Heart left ventricle (tissue), 16 donors: ENCODE measurements around the gene PPP1R14C. TPM values are rescaled to one million over a fixed set of nuclear protein-coding genes. Genes with fewer than 3 reads are reported as not detected.

ENCODE experiments used
- ATAC-seq, 4 donors: fragments of 200-7000 bp; cut with Tn5 transposase; one replicate each; pipeline ENCODE4 v1.9.1; 2020 to 2022; ENCODE audit warnings: moderate library complexity in 4 of 4, mild to moderate bottlenecking in 3 of 4, moderate number of reproducible peaks in 1 of 4
- DNase-seq, 5 donors: peaks; one replicate each; pipeline ENCODE4 v3.0.0-alpha.2; 2020
- H3K27ac ChIP-seq, 12 donors: fragments of 200-600 bp; sonication (generic) in 4 of 12; one replicate each; pipeline versions ENCODE4 v1.5.0 to v1.8.0; 2016 to 2022; ENCODE audit warnings: mild to moderate bottlenecking in 2 of 12
- H3K27me3 ChIP-seq, 9 donors: fragments of 200-600 bp; sonication (generic) in 2 of 9; one replicate each; pipeline versions ENCODE4 v1.5.1 to v1.8.0; 2016 to 2022; ENCODE audit warnings: mild to moderate bottlenecking in 3 of 9
- H3K36me3 ChIP-seq, 9 donors: fragments of 200-600 bp; sonication (generic) in 2 of 9; one replicate each; pipeline versions ENCODE4 v1.5.0 to v1.8.0; 2018 to 2022; ENCODE audit warnings: mild to moderate bottlenecking in 2 of 9
- H3K4me1 ChIP-seq, 12 donors: fragments of 200-600 bp; sonication (generic) in 4 of 12; one replicate each; pipeline versions ENCODE4 v1.5.0 to v1.8.0; 2016 to 2022; ENCODE audit warnings: mild to moderate bottlenecking in 3 of 12
- H3K4me3 ChIP-seq, 12 donors: fragments of 200-600 bp; sonication (generic) in 4 of 12; one replicate each; pipeline versions ENCODE4 v1.5.0 to v1.8.0; 2017 to 2022; ENCODE audit warnings: mild to moderate bottlenecking in 9 of 12, moderate library complexity in 4 of 12
- H3K9me3 ChIP-seq, 12 donors: fragments of 200-600 bp; sonication (generic) in 4 of 12; one replicate each; pipeline versions ENCODE4 v1.5.0 to v1.8.0; 2016 to 2022; ENCODE audit warnings: mild to moderate bottlenecking in 1 of 12
- CTCF ChIP-seq, 12 donors: fragments of 200-600 bp; sonication (generic) in 4 of 12; IDR thresholded peaks; one replicate each; pipeline versions ENCODE4 v1.5.0 to v1.8.0; 2018 to 2022; ENCODE audit warnings: antibody characterized with exemption in 12 of 12, mild to moderate bottlenecking in 5 of 12
- POLR2A ChIP-seq, 2 donors: fragments of 450-650 bp; IDR thresholded peaks; one replicate each; pipeline ENCODE4 v1.6.1; 2017; ENCODE audit warnings: antibody characterized with exemption in 2 of 2, mild to moderate bottlenecking in 2 of 2, moderate library complexity in 2 of 2
- WGBS, 4 donors: extraction: QIAGEN DNeasy Blood & Tissue Kit in 2 of 4; methylation state at CpG; one replicate each; pipeline versions ENCODE4 v1.1.5 to v1.1.7; 2013 to 2018; 5-methylcytosine and 5-hydroxymethylcytosine counted together
- intact Hi-C, 10 donors: fragments of 100-400 bp; cut with DNase I; formaldehyde crosslinking; loops; one replicate each; pipeline versions ENCODE4 v1.11.1 to v1.14.2; 2022
- polyA plus RNA-seq, 2 donors: library from polyadenylated mRNA; stranded (reverse); fragments of 200-250 nt; gene quantifications; one replicate each; pipeline ENCODE4 v1.2.3, GENCODE V29; 2013
- total RNA-seq, 9 donors: library from RNA; depleted of rRNA in 2 of 9; stranded (reverse); fragments of >200 nt in 2 of 9; fragmentation: NEBNext Ultra II Directional in 3 of 9; extraction: Animal tissue kit (Norgen Biotek cat#: 25700) in 3 of 9; gene quantifications; one replicate each; pipeline versions ENCODE4 v1.1.0 to v1.2.4, GENCODE V29; 2016 to 2023
- donor health status: ischemic (EF 13 %, LVEDD 7.1; RV severe dilation, severe dysfunction).
- donor health status: healthy with polysubstance abuse.
- donor health status: DM: no; HTN: yes; CAD: no.
- donor health status: DM: no; HTN: no; CAD: no.
- donor health status: ischemic (EF 25% LVEDD 6.9; RV normal size, moderate dysfunction).
- donor health status: ischemic (EF 25% LVEDD 5.7; RV mildly dilated, moderate dysfunction).
- donor health status: healthy.
- donor health status: DM: yes; HTN: yes; CAD: no.
- donor health status: ischemic (EF 35%, LVEDD 5.7; RV mildly dilated, moderate dysfunction).
- donor health status: nonischemic (EF 11% LVEDD 7.7; RV severe dilation, severe dysfunction).
- donor health status: DM: yes; HTN: yes; CAD: no.
- donor health status: PGD.
- donor health status: ischemic (EF 29% LVEDD 5.4; RV normal size, mild dysfunction).
- donor health status: nonischemic (EF 23%, LVEDD 6.1; RV moderate dilation, normal function).

PPP1R14C gene
- total and polyA plus RNA-seq, 11 donors = 41.1 to 143 (median 75.7) TPM

- DNase-seq = no peak
- Histone ChIP-seq H3K4me3 (no peak overlapping the region), H3K27me3 (no peaks in the 10 kb centered on the region), H3K27ac (no peak overlapping the region), H3K36me3 (no peaks in the 10 kb centered on the region), H3K4me1 (peaks cover 0 to 6% (median 0%) of the 10 kb centered on the region in 12 donors), H3K9me3 (peaks cover 0 to 13% (median 7%) of the 10 kb centered on the region in 12 donors)
- TF ChIP-seq POLR2A (IDR thresholded peaks at IDR 0.05) (no peak), CTCF (IDR thresholded peaks at IDR 0.05) (no peak)
- intact Hi-C loops = no loop called here
- ATAC-seq = no peak
- 69 to 74% (median 72%) methylated on average over 2 of the region's 2 CpGs for WGBS, 4 donors
These were observed 100.9 kb downstream of the PPP1R14C start for GRCh38 chr6:150243620-150244314.

- no peaks in the 10 kb centered on the region for H3K27me3 ChIP-seq
- H3K36me3 ChIP-seq = no peaks in the 10 kb centered on the region
- H3K9me3 ChIP-seq = peaks cover 0 to 13% (median 7%) of the 10 kb centered on the region in 12 donors
- no peak for DNase-seq
- no peak overlapping the region for H3K27ac ChIP-seq
- H3K4me3 ChIP-seq = no peak overlapping the region
- intact Hi-C loops = loop anchor here in 1 of 10 donors (5.0 kb wide), 1 partner anchor 103 kb away; the partner anchor contains the start of gene PPP1R14C
- peaks cover 0 to 6% (median 0%) of the 10 kb centered on the region in 12 donors for H3K4me1 ChIP-seq
- ATAC-seq = peak in 2 of 4 donors; percentile 47 to 52
- 84 to 87% (median 86%) methylated on average over 6 of the region's 6 CpGs for WGBS, 4 donors
- TF ChIP-seq CTCF (IDR thresholded peaks at IDR 0.05) (no peak), POLR2A (IDR thresholded peaks at IDR 0.05) (no peak)
These were observed 102.5 kb downstream of the PPP1R14C start for GRCh38 chr6:150245148-150245935.

GRCh38 chr6:150247803-150248202 lies 105.0 kb downstream of the PPP1R14C start:
- no peak for DNase-seq
- no peaks in the 10 kb centered on the region for H3K36me3 ChIP-seq
- peaks cover 0 to 20% (median 3%) of the 10 kb centered on the region in 12 donors for H3K4me1 ChIP-seq
- 87 to 97% (median 93%) methylated on average over 2 of the region's 2 CpGs for WGBS, 4 donors
- ATAC-seq = no peak
- no peaks in the 10 kb centered on the region for H3K27me3 ChIP-seq
- intact Hi-C loops = loop anchor here in 1 of 10 donors (5.0 kb wide), 1 partner anchor 106 kb away; the partner anchor contains the start of gene PPP1R14C
- no peak overlapping the region for H3K27ac ChIP-seq
- TF ChIP-seq CTCF (IDR thresholded peaks at IDR 0.05) = no peak
- no peak for TF ChIP-seq POLR2A (IDR thresholded peaks at IDR 0.05)
- peaks cover 0 to 13% (median 7%) of the 10 kb centered on the region in 12 donors for H3K9me3 ChIP-seq
- no peak overlapping the region for H3K4me3 ChIP-seq

GRCh38 chr6:150248300-150248699 lies 105.5 kb downstream of the PPP1R14C start:
- Histone ChIP-seq H3K9me3 (peaks cover 0 to 13% (median 7%) of the 10 kb centered on the region in 12 donors), H3K36me3 (no peaks in the 10 kb centered on the region), H3K4me1 (peaks cover 0 to 25% (median 5%) of the 10 kb centered on the region in 12 donors), H3K27me3 (no peaks in the 10 kb centered on the region), H3K27ac (no peak overlapping the region), H3K4me3 (no peak overlapping the region)
- no peak for TF ChIP-seq CTCF (IDR thresholded peaks at IDR 0.05)
- 79 to 94% (median 88%) methylated on average over 1 of the region's 1 CpG for WGBS, 4 donors
- ATAC-seq = no peak
- intact Hi-C loops = loop anchor here in 1 of 10 donors (5.0 kb wide), 1 partner anchor 106 kb away; the partner anchor contains the start of gene PPP1R14C
- DNase-seq = no peak
